HEK293 (cell line): ENCODE data around the gene SEC24C.
"Not testable (repeated sequence)": the region's sequence is repeated elsewhere in the genome, so short reads cannot be mapped to it uniquely, and the experiment has no call there.

Experiments used
- CTCF ChIA-PET: fragments of 350-600 bp; formaldehyde crosslinking; extraction: SDS; loops from one replicate; lab custom pipeline; 2021; ENCODE audit warnings: antibody characterized with exemption; lab: Yijun Ruan, JAX
- POLR2A ChIA-PET: fragments of 300-600 bp; formaldehyde crosslinking; extraction: SDS; loops from one replicate; lab custom pipeline; 2020; ENCODE audit warnings: antibody characterized with exemption, inconsistent platforms; lab: Yijun Ruan, JAX
- H3K27ac ChIP-seq: fragments of 200-500 bp; sonication (Bioruptor generic); 2 replicates; pipeline ENCODE4 v1.5.1; 2014; ENCODE audit warnings: low read depth, low read length, control low read depth, inconsistent platforms; ENCODE audit errors: extremely low read depth
- H3K36me3 ChIP-seq, 2 experiments: fragments of 200-500 bp in 1 of 2; sonication (Bioruptor generic) in 1 of 2; 1 replicate in 1 of 2; 2 replicates in 1 of 2; pipeline ENCODE4 v1.5.1; 2014 to 2017; ENCODE audit warnings: inconsistent platforms in 2 of 2, low read length in 2 of 2; ENCODE audit not compliant: control insufficient read depth in 2 of 2, insufficient read depth in 1 of 2
- H3K4me1 ChIP-seq: fragments of 200-500 bp; sonication (Bioruptor generic); 2 replicates; pipeline ENCODE4 v1.5.1; 2014; ENCODE audit warnings: mild to moderate bottlenecking, low read length, inconsistent platforms; ENCODE audit not compliant: control insufficient read depth, insufficient read depth
- H3K4me3 ChIP-seq: 2 replicates; pipeline ENCODE4 v1.5.1; 2011; ENCODE audit warnings: low read depth, mild to moderate bottlenecking, control low read depth, low read length, moderate library complexity
- H3K9me3 ChIP-seq: fragments of 200-500 bp; sonication (Bioruptor generic); 2 replicates; pipeline ENCODE4 v1.5.1; 2014; ENCODE audit warnings: low read depth, low read length, inconsistent platforms; ENCODE audit not compliant: control insufficient read depth, insufficient read depth
- EGR2 ChIP-seq: fragments of 450-650 bp; formaldehyde crosslinking; IDR thresholded peaks from 2 replicates; pipeline ENCODE4 v1.5.1; 2016; ENCODE audit warnings: low read depth, missing biosample characterization, missing genetic modification characterization
- FEZF1 ChIP-seq: fragments of 450-650 bp; formaldehyde crosslinking; IDR thresholded peaks from 2 replicates; pipeline ENCODE4 v1.5.1; 2016; ENCODE audit warnings: missing biosample characterization, missing genetic modification characterization
- SCRT2 ChIP-seq: fragments of 450-650 bp; formaldehyde crosslinking; IDR thresholded peaks from 2 replicates; pipeline ENCODE4 v1.5.1; 2016; ENCODE audit warnings: missing biosample characterization, missing genetic modification characterization
- ZFHX2 ChIP-seq: fragments of 450-650 bp; formaldehyde crosslinking; conservative IDR thresholded peaks from 2 replicates; pipeline ENCODE4 v1.5.1; 2016; ENCODE audit warnings: missing biosample characterization, missing genetic modification characterization
- ZNF692 ChIP-seq: fragments of 450-650 bp; formaldehyde crosslinking; IDR thresholded peaks from 2 replicates; pipeline ENCODE4 v1.5.1; 2016; ENCODE audit warnings: missing biosample characterization, missing genetic modification characterization

SEC24C gene

GRCh38 chr10:73743905-73744663 is at the start of gene SEC24C (continued):
- TF ChIP-seq ZNF692 (tag by site-specific recombination), result peak; percentile 44

GRCh38 chr10:73695302-73695701 is 48.9 kb upstream of the SEC24C start:
- H3K9me3 ChIP-seq, H3K4me1 ChIP-seq, CTCF ChIA-PET, H3K27ac ChIP-seq, H3K36me3 ChIP-seq, H3K4me3 ChIP-seq, POLR2A ChIA-PET: not testable (repeated sequence)

- CTCF ChIA-PET, H3K4me3 ChIP-seq, H3K9me3 ChIP-seq, H3K4me1 ChIP-seq, H3K36me3 ChIP-seq, H3K27ac ChIP-seq, POLR2A ChIA-PET: not testable (repeated sequence)
Observed at GRCh38 chr10:73697675-73698159, 46.5 kb upstream of the SEC24C start, which contains the start of gene AGAP5. AGAP5 (minus strand) TSS chr10:73698109; CDS start chr10:73697755, 354 bp downstream.

- POLR2A ChIA-PET, CTCF ChIA-PET, H3K9me3 ChIP-seq, H3K4me3 ChIP-seq, H3K27ac ChIP-seq, H3K4me1 ChIP-seq, H3K36me3 ChIP-seq: not testable (repeated sequence)
- peak; percentile 47 for TF ChIP-seq FEZF1
Observed at GRCh38 chr10:73698819-73699218, 45.4 kb upstream of the SEC24C start.

GRCh38 chr10:73703924-73704323 is 40.2 kb upstream of the SEC24C start:
- H3K4me1 ChIP-seq, H3K9me3 ChIP-seq, CTCF ChIA-PET, H3K4me3 ChIP-seq, H3K27ac ChIP-seq, H3K36me3 ChIP-seq, POLR2A ChIA-PET: not testable (repeated sequence)

GRCh38 chr10:73705506-73706072 is 38.6 kb upstream of the SEC24C start:
- H3K4me3 ChIP-seq, H3K4me1 ChIP-seq, H3K9me3 ChIP-seq, H3K27ac ChIP-seq, H3K36me3 ChIP-seq, POLR2A ChIA-PET, CTCF ChIA-PET: not testable (repeated sequence)

GRCh38 chr10:73706488-73706887 is 37.7 kb upstream of the SEC24C start:
- POLR2A ChIA-PET, H3K36me3 ChIP-seq, H3K4me3 ChIP-seq, H3K9me3 ChIP-seq, CTCF ChIA-PET, H3K27ac ChIP-seq, H3K4me1 ChIP-seq: not testable (repeated sequence)
- TF ChIP-seq ZFHX2 (peak; percentile 79), EGR2 (tag by site-specific recombination) (peak; percentile 89), SCRT2 (tag by site-specific recombination) (peak; percentile 87)
